Right lobe of liver (tissue), 6 donors: ENCODE data around the gene XPO4. TPM values are rescaled to one million over a fixed set of nuclear protein-coding genes. Genes with fewer than 3 reads are reported as not detected.
A peak's percentile ranks its signal among the peaks of the same experiment; 100 is the strongest.

Experiments used
- ATAC-seq, 4 donors: fragments of 200-7000 bp; cut with Tn5 transposase; one replicate each; pipeline ENCODE4 v1.9.1; 2020; ENCODE audit warnings: mild to moderate bottlenecking in 4 of 4, moderate library complexity in 4 of 4
- DNase-seq, 3 donors: peaks; one replicate each; pipeline ENCODE4 v3.0.0-alpha.2; 2020
- H3K27ac ChIP-seq, 3 donors: fragments of 200-600 bp; one replicate each; pipeline ENCODE4 v1.8.0; 2022
- H3K27me3 ChIP-seq, 2 donors: fragments of 200-600 bp; one replicate each; pipeline ENCODE4 v1.8.0; 2022
- H3K36me3 ChIP-seq, 4 donors: fragments of 200-600 bp; sonication (generic) in 1 of 4; one replicate each; pipeline versions ENCODE4 v1.5.1 to v1.8.0; 2017 to 2022; ENCODE audit warnings: control low read depth in 1 of 4
- H3K4me1 ChIP-seq, 4 donors: fragments of 200-600 bp; sonication (generic) in 1 of 4; one replicate each; pipeline versions ENCODE4 v1.5.1 to v1.8.0; 2017 to 2022; ENCODE audit warnings: control low read depth in 1 of 4
- H3K4me3 ChIP-seq, 3 donors: fragments of 200-600 bp; one replicate each; pipeline ENCODE4 v1.8.0; 2022
- H3K9me3 ChIP-seq, 4 donors: fragments of 200-600 bp; sonication (generic) in 1 of 4; one replicate each; pipeline versions ENCODE4 v1.5.1 to v1.8.0; 2017 to 2022; ENCODE audit warnings: control low read depth in 1 of 4
- POLR2A ChIP-seq: fragments of 450-650 bp; IDR thresholded peaks from one replicate; pipeline ENCODE4 v1.6.1; 2017; ENCODE audit warnings: antibody characterized with exemption, mild to moderate bottlenecking
- WGBS: methylation state at CpG from one replicate; pipeline ENCODE4 v1.1.6; 2018; ENCODE audit warnings: low coverage, low lambda C conversion rate; ENCODE audit not compliant: insufficient coverage; ENCODE audit errors: missing lambda C conversion rate; 5-methylcytosine and 5-hydroxymethylcytosine counted together
- intact Hi-C, 2 donors: fragments of 100-400 bp; cut with DNase I; formaldehyde crosslinking; loops; one replicate each; pipeline versions ENCODE4 v1.11.2 to v1.14.1; 2022
- total RNA-seq, 6 experiments: library from RNA; depleted of rRNA in 2 of 6; stranded (reverse); fragments of >200 nt in 2 of 6; fragmentation: NEBNext Ultra II Directional in 3 of 6; extraction: Animal tissue kit (Norgen Biotek cat#: 25700) in 3 of 6; gene quantifications; one replicate each; pipeline versions ENCODE4 v1.1.0 to v1.2.4, GENCODE V29; 2016 to 2023
- TF ChIP-seq, protein P1 (sequence below), 4 donors: fragments of 200-600 bp in 3 of 4; fragments of 450-650 bp in 1 of 4; IDR thresholded peaks; one replicate each; pipeline versions ENCODE4 v1.5.1 to v1.8.0; 2016 to 2022; ENCODE audit warnings: antibody characterized with exemption in 4 of 4, mild to moderate bottlenecking in 2 of 4
- donor health status: DM: no; HTN: yes; CAD: no.
- donor health status: DM: no; HTN: no; CAD: no.
- donor health status: DM: no; HTN: no; CAD: no.
- donor health status: DM: no; HTN: yes; CAD: no.
- donor health status: DM: no; HTN: yes; CAD: no.

The XPO4 gene
- total RNA-seq, 6 experiments from 2014 or later, result 4.4 to 9.9 (median 7.2) TPM

DNA sequence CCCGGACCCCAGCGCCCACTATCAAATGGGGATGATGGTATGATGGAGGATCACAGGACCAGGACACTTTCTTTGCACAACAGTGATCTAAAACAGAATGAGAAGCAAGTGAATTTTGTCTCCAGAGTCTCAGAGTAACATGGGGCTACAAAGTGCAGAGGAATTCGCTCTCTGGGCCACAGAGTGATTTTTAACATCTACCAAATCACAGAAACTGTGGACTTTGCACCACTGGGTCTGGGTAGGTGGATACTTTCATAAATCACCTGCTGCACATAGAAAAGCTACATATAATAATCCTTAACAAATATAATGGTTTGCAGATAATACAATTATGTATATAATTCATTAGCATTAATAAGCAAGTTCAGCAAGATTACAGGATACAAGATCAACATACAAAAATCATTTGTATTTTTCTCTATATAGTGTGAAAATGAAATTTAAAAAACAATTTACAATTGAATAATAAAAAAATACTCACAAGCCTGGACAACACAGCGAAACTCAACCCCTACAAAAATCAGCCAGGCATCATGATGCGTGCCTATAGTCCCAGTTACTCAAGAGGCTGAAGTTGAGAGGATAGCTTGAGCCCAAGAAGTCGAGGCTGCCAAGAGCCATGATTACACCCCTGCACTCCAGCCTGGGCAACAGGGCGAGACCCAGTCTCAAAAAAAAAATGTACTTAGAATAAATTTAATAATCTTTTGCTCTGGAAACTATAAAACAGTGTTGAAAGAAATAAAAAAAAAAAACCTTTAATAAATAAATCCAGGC, 68.5 kb downstream of the XPO4 start:
- Histone ChIP-seq H3K9me3 (no peaks in the 10 kb centered on the region), H3K36me3 (peaks cover 0 to 3% (median under 1%) of the 10 kb centered on the region in 4 donors), H3K4me1 (no peaks in the 10 kb centered on the region), H3K27ac (no peak overlapping the region), H3K27me3 (no peaks in the 10 kb centered on the region), H3K4me3 (no peak overlapping the region)
- ATAC-seq (peak; percentile 41 to 54 (median 50)), DNase-seq (no peak)
- TF ChIP-seq, protein P1, sequence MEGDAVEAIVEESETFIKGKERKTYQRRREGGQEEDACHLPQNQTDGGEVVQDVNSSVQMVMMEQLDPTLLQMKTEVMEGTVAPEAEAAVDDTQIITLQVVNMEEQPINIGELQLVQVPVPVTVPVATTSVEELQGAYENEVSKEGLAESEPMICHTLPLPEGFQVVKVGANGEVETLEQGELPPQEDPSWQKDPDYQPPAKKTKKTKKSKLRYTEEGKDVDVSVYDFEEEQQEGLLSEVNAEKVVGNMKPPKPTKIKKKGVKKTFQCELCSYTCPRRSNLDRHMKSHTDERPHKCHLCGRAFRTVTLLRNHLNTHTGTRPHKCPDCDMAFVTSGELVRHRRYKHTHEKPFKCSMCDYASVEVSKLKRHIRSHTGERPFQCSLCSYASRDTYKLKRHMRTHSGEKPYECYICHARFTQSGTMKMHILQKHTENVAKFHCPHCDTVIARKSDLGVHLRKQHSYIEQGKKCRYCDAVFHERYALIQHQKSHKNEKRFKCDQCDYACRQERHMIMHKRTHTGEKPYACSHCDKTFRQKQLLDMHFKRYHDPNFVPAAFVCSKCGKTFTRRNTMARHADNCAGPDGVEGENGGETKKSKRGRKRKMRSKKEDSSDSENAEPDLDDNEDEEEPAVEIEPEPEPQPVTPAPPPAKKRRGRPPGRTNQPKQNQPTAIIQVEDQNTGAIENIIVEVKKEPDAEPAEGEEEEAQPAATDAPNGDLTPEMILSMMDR (IDR thresholded peaks at IDR 0.05), result no peak
- TF ChIP-seq POLR2A, result no peak
- intact Hi-C loops, result no loop called here
- WGBS, result 90% methylated on average over 3 of the region's 7 CpGs

DNA sequence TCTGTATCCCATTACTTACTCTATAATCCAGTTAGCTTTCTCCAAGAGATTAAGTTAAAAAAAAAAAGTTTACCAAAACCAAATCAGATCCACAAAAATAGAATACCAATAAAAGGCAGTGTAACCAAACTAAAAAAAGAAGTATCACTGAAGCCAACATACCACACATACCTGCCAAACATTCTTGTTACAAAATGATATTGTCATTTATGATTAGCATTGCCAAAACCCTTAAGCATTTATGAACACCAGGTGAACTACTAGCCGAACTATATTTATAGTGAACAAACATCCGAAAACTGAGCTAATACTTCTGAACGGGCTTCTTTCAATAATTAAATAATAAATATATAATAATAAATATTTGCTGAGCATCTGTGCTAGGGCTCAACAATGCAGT, 69.7 kb downstream of the XPO4 start:
- H3K9me3 ChIP-seq, result no peaks in the 10 kb centered on the region
- 97% methylated on average over 3 of the region's 3 CpGs for WGBS
- no peak overlapping the region for H3K27ac ChIP-seq
- H3K36me3 ChIP-seq, result peaks cover 0 to 3% (median under 1%) of the 10 kb centered on the region in 4 donors
- ATAC-seq (no peak), DNase-seq (no peak)
- peaks cover 0 to 5% (median 0%) of the 10 kb centered on the region in 4 donors for H3K4me1 ChIP-seq
- intact Hi-C loops, result no loop called here
- H3K4me3 ChIP-seq, result no peak overlapping the region
- no peaks in the 10 kb centered on the region for H3K27me3 ChIP-seq
- TF ChIP-seq POLR2A, result no peak
- TF ChIP-seq, protein P1 (IDR thresholded peaks at IDR 0.05), result no peak

DNA sequence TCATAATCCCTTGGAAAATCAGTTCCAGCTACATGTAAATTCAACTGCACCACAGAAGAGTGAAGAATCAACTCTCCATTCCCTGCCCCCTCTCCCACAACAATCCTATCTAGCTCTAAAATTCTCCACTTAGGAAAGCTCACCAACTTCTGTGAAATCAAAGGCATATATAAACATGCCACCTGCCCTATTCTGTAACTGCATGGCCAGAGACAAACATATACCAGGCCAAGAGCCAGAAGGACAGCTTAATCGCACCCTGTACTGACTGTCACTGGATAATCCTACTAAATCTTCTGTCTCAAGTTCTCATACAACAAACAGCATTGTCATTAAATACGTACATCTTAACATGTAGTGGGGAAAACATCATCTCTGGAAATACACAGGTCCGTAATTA, 70.6 kb downstream of the XPO4 start:
- TF ChIP-seq, protein P1 (IDR thresholded peaks at IDR 0.05), result no peak
- no peak for TF ChIP-seq POLR2A
- Histone ChIP-seq H3K9me3 (no peaks in the 10 kb centered on the region), H3K4me3 (no peak overlapping the region), H3K27ac (no peak overlapping the region), H3K27me3 (no peaks in the 10 kb centered on the region), H3K36me3 (peaks cover 0 to 3% (median 0%) of the 10 kb centered on the region in 4 donors), H3K4me1 (peaks cover 0 to 5% (median 0%) of the 10 kb centered on the region in 4 donors)
- intact Hi-C loops, result no loop called here
- ATAC-seq, result no peak
- no peak for DNase-seq
- WGBS, result 97% methylated on average over 2 of the region's 3 CpGs

GRCh38 chr13:20831254-20831653, 71.3 kb downstream of the XPO4 start:
- ATAC-seq, result no peak

More at GRCh38 chr13:20831254-20831653, 71.3 kb downstream of the XPO4 start:
- Histone ChIP-seq H3K27ac (no peak overlapping the region), H3K4me3 (no peak overlapping the region), H3K36me3 (peaks cover 0 to 3% (median 0%) of the 10 kb centered on the region in 4 donors), H3K9me3 (no peaks in the 10 kb centered on the region), H3K27me3 (no peaks in the 10 kb centered on the region), H3K4me1 (peaks cover 0 to 5% (median 0%) of the 10 kb centered on the region in 4 donors)
- WGBS, result 87% methylated on average over 2 of the region's 2 CpGs
- DNase-seq, result no peak
- TF ChIP-seq, protein P1 (IDR thresholded peaks at IDR 0.05), result no peak
- TF ChIP-seq POLR2A, result no peak
- intact Hi-C loops, result no loop called here
